A549 (cell line): ENCODE data around the gene SINHCAF. TPM values are rescaled to one million over a fixed set of nuclear protein-coding genes. Genes with fewer than 3 reads are reported as not detected.
"Not testable (repeated sequence)": the region's sequence is repeated elsewhere in the genome, so short reads cannot be mapped to it uniquely, and the experiment has no call there.

ENCODE experiments used
- ATAC-seq, 2 experiments: fragments of 200-7000 bp in 1 of 2; fragments of >200 bp in 1 of 2; cut with Nextera tagmentation in 1 of 2; cut with Tn5 transposase in 1 of 2; 3 replicates each; pipeline versions ENCODE4 v1.8.0 to v1.9.1; 2018 to 2020; ENCODE audit warnings: mild to moderate bottlenecking in 1 of 2, moderate library complexity in 1 of 2
- CTCF ChIA-PET: fragments of 300-600 bp; sonication (Branson Sonifier 250); formaldehyde crosslinking; extraction: SDS; loops from one replicate; lab custom pipeline; 2021; ENCODE audit warnings: antibody characterized with exemption, inconsistent platforms; lab: Yijun Ruan, JAX
- POLR2A ChIA-PET: fragments of 350-600 bp; formaldehyde crosslinking; extraction: SDS; loops from one replicate; lab custom pipeline; 2021; ENCODE audit warnings: antibody characterized with exemption, inconsistent platforms; lab: Yijun Ruan, JAX
- DNase-seq, 2 experiments: peaks; one replicate each; pipeline versions ENCODE4 v3.0.0 to v3.0.0-alpha.2; 2011 to 2016; ENCODE audit warnings: low read depth in 1 of 2, low spot score in 1 of 2
- FAIRE-seq: peaks from 2 replicates; lab custom pipeline; 2011; peaks lifted over from hg19 to GRCh38; lab: Jason Lieb, UNC
- H3K27ac ChIP-seq, 2 experiments: fragments of >200 bp; sonication (Bioruptor Twin); formaldehyde crosslinking; 3 replicates each; pipeline ENCODE4 v1.5.1; 2016 to 2017
- H3K4me1 ChIP-seq: fragments of >200 bp; sonication (Bioruptor Twin); formaldehyde crosslinking; 3 replicates; pipeline ENCODE4 v1.6.1; 2016
- H3K4me2 ChIP-seq: fragments of >200 bp; sonication (Bioruptor Twin); formaldehyde crosslinking; 3 replicates; pipeline ENCODE4 v1.6.1; 2016
- H3K4me3 ChIP-seq: fragments of >200 bp; sonication (Bioruptor Twin); formaldehyde crosslinking; 3 replicates; pipeline ENCODE4 v1.5.1; 2016
- H3K9me3 ChIP-seq: fragments of >200 bp; sonication (Bioruptor Twin); formaldehyde crosslinking; 3 replicates; pipeline ENCODE4 v1.6.1; 2016
- BHLHE40 ChIP-seq: IDR thresholded peaks from 2 replicates; pipeline ENCODE4 v1.6.1; 2012; ENCODE audit warnings: low read depth, low read length, inconsistent platforms
- CEBPB ChIP-seq, 2 experiments: fragments of >200 bp in 1 of 2; sonication (Bioruptor Twin) in 1 of 2; formaldehyde crosslinking in 1 of 2; IDR thresholded peaks; 2 replicates each; pipeline ENCODE4 v1.6.1; 2012 to 2016
- EHF ChIP-seq: fragments of 250-450 bp; sonication (Bioruptor Pico); IDR thresholded peaks from 2 replicates; pipeline ENCODE4 v1.5.0; 2020; ENCODE audit warnings: mild to moderate bottlenecking
- ESRRA ChIP-seq: fragments of 150-350 bp; IDR thresholded peaks from 2 replicates; pipeline ENCODE4 v1.6.1; 2014; ENCODE audit warnings: mild to moderate bottlenecking, low read length, borderline replicate concordance
- FOSB ChIP-seq: fragments of 250-450 bp; sonication (Bioruptor Pico); IDR thresholded peaks from 2 replicates; pipeline ENCODE4 v1.5.0; 2020; ENCODE audit warnings: mild to moderate bottlenecking, moderate library complexity
- FOSL2 ChIP-seq, 2 experiments: fragments of 450-650 bp in 1 of 2; fragments of >200 bp in 1 of 2; sonication (Bioruptor Twin) in 1 of 2; formaldehyde crosslinking; IDR thresholded peaks; 2 replicates each; pipeline versions ENCODE4 v1.5.0 to v1.6.1; 2016 to 2020; ENCODE audit warnings: mild to moderate bottlenecking in 1 of 2, moderate library complexity in 1 of 2
- HOXB5 ChIP-seq: fragments of 250-450 bp; sonication (Bioruptor Pico); IDR thresholded peaks from 2 replicates; pipeline ENCODE4 v1.5.0; 2020; ENCODE audit warnings: mild to moderate bottlenecking, moderate library complexity
- JUNB ChIP-seq: fragments of >200 bp; sonication (Bioruptor Twin); formaldehyde crosslinking; IDR thresholded peaks from 2 replicates; pipeline ENCODE4 v1.6.1; 2016
- MAFK ChIP-seq: fragments of 450-650 bp; IDR thresholded peaks from 2 replicates; pipeline ENCODE4 v1.6.1; 2014; ENCODE audit not compliant: partially characterized antibody
- NFE2L2 ChIP-seq: fragments of 150-350 bp; conservative IDR thresholded peaks from 2 replicates; pipeline ENCODE4 v1.6.1; 2014; ENCODE audit warnings: low read length
- RAD21 ChIP-seq, 2 experiments: fragments of >200 bp in 1 of 2; sonication (Bioruptor Twin) in 1 of 2; formaldehyde crosslinking in 1 of 2; IDR thresholded peaks in 1 of 2; conservative IDR thresholded peaks in 1 of 2; 2 replicates in 1 of 2; 3 replicates in 1 of 2; pipeline ENCODE4 v1.6.1; 2012 to 2018; ENCODE audit warnings: inconsistent platforms in 1 of 2
- RFX5 ChIP-seq: fragments of 450-650 bp; IDR thresholded peaks from 2 replicates; pipeline ENCODE4 v1.7.1; 2014; ENCODE audit warnings: antibody characterized with exemption, mild to moderate bottlenecking, moderate library complexity
- RNF2 ChIP-seq: fragments of 200-600 bp; sonication (generic); IDR thresholded peaks from 2 replicates; pipeline ENCODE4 v1.6.1; 2016; ENCODE audit warnings: low read depth, mild to moderate bottlenecking, antibody characterized with exemption, moderate library complexity, borderline replicate concordance
- TP53 ChIP-seq: fragments of 250-450 bp; sonication (Bioruptor Pico); IDR thresholded peaks from 2 replicates; pipeline ENCODE4 v1.5.0; 2021; ENCODE audit warnings: mild to moderate bottlenecking, moderate library complexity
- ZC3H11A ChIP-seq: fragments of 450-650 bp; IDR thresholded peaks from 2 replicates; pipeline ENCODE4 v1.6.1; 2014; ENCODE audit warnings: antibody characterized with exemption, mild to moderate bottlenecking
- ZFP36 ChIP-seq: fragments of 450-650 bp; IDR thresholded peaks from 2 replicates; pipeline ENCODE4 v1.6.1; 2014; ENCODE audit warnings: borderline replicate concordance; ENCODE audit not compliant: partially characterized antibody
- ZNF302 ChIP-seq: fragments of 250-450 bp; sonication (Bioruptor Pico); IDR thresholded peaks from 2 replicates; pipeline ENCODE4 v1.9.0; 2021; ENCODE audit warnings: inconsistent platforms, mild to moderate bottlenecking, moderate library complexity
- WGBS: methylation state at CpG from one replicate; pipeline ENCODE4 v1.1.6; 2017; ENCODE audit errors: missing lambda C conversion rate; 5-methylcytosine and 5-hydroxymethylcytosine counted together
- polyA plus RNA-seq, 4 experiments: library from polyadenylated mRNA; depleted of rRNA in 3 of 4; stranded (reverse); fragments of >200 nt; fragmentation: RNase III in 1 of 4; extraction: RNeasy Plus Mini Kit Qiagen cat#74134 plus additional on column Dnase treatment in 1 of 4; gene quantifications; 2 replicates in 3 of 4; 3 replicates in 1 of 4; pipeline ENCODE4 v1.2.3, GENCODE V29; 2011 to 2017
- TF ChIP-seq, protein P1 (sequence below): fragments of 450-650 bp; IDR thresholded peaks from 2 replicates; pipeline ENCODE4 v1.6.1; 2014; ENCODE audit warnings: antibody characterized with exemption
- TF ChIP-seq, protein P2 (sequence below): fragments of 150-350 bp; IDR thresholded peaks from 2 replicates; pipeline ENCODE4 v1.6.1; 2014; ENCODE audit warnings: low read depth, mild to moderate bottlenecking, low read length
- TF ChIP-seq, protein P3 (sequence below): IDR thresholded peaks from 2 replicates; pipeline ENCODE4 v1.6.1; 2012; ENCODE audit warnings: low read depth, borderline replicate concordance

SINHCAF gene
- polyA plus RNA-seq, 2 of the 4 experiments (the other 2 are of a cell fraction): 38.8 to 106 TPM

DNA sequence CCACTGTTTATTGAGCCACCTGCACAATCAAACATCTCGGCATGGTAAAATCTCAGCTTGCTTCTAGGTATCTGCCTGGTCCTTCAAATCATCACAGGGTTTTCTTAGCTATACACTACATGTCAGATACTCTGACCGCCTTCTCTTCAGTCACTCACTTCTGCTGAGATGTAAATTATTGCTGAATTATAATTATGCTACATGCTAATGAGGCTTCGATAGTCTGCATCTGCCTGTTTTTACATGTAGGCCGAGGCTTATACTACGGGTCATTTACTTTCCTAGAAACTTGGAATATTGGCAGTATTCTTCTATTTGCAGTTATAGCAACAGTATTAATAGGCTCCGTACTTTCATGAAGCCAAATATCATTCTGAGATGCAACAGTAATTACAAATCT is 77.6 kb downstream of the SINHCAF start (continued):
- TF ChIP-seq RNF2 (no peak), MAFK (no peak), TP53 (CRISPR knock-in tag) (no peak), FOSL2 (IDR thresholded peaks at IDR 0.05) (no peak), FOSL2 (CRISPR knock-in tag; IDR thresholded peaks at IDR 0.05) (no peak), BHLHE40 (no peak)

DNA sequence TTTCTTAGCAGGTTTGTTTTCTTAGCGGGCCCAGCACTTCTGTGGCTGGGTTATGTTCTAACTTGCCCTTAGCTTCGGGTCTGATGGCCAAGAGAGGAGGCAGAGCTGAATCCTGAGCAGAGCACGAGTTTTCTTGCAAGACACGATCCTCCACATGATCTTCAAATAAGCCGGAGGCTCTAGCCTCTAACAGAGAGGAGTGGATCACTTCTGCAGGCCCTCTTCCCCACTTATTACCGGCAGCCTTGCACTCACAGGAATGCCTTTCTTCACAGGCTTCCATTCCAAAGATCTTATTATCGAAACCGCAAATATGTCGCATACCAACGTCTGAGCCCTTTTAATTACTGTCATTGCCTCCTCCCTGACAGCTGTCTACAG is 79.5 kb downstream of the SINHCAF start:
- no peak overlapping the region for H3K4me2 ChIP-seq
- CTCF ChIA-PET: interaction anchor here (1.6 to 2.7 kb wide), 2 partner anchors 14 to 25 kb away, joined by 3 to 7 read pairs; no protein-coding TSS in a partner anchor
- DNase-seq (no peak), FAIRE-seq (no peak), ATAC-seq (no peak)
- no peaks in the 10 kb centered on the region for H3K4me1 ChIP-seq
- WGBS: 72% methylated on average over 10 of the region's 10 CpGs
- no peak overlapping the region for H3K4me3 ChIP-seq
- no peak overlapping the region for H3K27ac ChIP-seq
- TF ChIP-seq, protein P1, sequence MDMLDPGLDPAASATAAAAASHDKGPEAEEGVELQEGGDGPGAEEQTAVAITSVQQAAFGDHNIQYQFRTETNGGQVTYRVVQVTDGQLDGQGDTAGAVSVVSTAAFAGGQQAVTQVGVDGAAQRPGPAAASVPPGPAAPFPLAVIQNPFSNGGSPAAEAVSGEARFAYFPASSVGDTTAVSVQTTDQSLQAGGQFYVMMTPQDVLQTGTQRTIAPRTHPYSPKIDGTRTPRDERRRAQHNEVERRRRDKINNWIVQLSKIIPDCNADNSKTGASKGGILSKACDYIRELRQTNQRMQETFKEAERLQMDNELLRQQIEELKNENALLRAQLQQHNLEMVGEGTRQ: no peak
- TF ChIP-seq NFE2L2 (no peak), HOXB5 (CRISPR knock-in tag) (no peak), RFX5 (no peak), ESRRA (no peak), CEBPB (IDR thresholded peaks at IDR 0.05) (no peak), ZNF302 (CRISPR knock-in tag) (no peak), FOSB (no peak), ZC3H11A (no peak), ZFP36 (no peak), EHF (CRISPR knock-in tag) (no peak), JUNB (no peak), RNF2 (no peak), TP53 (CRISPR knock-in tag) (no peak)
- TF ChIP-seq, protein P2, sequence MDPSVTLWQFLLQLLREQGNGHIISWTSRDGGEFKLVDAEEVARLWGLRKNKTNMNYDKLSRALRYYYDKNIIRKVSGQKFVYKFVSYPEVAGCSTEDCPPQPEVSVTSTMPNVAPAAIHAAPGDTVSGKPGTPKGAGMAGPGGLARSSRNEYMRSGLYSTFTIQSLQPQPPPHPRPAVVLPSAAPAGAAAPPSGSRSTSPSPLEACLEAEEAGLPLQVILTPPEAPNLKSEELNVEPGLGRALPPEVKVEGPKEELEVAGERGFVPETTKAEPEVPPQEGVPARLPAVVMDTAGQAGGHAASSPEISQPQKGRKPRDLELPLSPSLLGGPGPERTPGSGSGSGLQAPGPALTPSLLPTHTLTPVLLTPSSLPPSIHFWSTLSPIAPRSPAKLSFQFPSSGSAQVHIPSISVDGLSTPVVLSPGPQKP: no peak
- TF ChIP-seq, protein P3, sequence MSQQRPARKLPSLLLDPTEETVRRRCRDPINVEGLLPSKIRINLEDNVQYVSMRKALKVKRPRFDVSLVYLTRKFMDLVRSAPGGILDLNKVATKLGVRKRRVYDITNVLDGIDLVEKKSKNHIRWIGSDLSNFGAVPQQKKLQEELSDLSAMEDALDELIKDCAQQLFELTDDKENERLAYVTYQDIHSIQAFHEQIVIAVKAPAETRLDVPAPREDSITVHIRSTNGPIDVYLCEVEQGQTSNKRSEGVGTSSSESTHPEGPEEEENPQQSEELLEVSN: no peak
- TF ChIP-seq, all 56 proteins: peak for 0
- no peaks in the 10 kb centered on the region for H3K9me3 ChIP-seq
- POLR2A ChIA-PET: no interaction called here

DNA sequence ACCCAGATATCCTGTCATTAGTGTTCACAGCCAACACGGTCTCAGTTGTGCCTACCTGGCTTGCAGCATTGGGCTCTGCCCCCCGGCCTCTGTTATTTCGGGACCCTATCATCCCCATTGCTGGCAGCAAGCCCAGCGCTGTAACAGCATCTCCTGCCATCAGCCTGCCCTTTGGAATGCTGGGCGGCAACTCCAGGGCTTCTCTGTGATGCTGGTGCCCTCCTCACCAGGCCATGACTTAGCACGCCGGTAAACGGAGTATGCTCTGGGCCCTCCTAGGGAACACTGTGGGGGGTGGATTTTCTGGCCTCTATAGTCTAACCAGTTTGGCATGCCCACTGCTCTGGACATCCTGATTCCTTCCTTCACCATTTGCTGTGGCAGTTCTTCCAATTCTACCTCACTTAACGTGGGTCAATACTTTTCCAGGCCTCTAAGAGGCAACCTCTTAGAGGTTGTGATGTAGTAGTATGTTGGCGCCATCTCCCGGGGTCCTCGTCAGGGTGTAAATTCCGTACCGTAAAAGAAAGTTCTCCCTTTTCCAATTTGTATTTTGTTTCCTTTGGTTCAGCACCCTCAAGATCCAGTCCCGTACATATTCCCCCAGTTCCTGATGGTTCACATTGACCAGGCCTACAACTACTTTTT is 80.0 kb downstream of the SINHCAF start:
- Histone ChIP-seq H3K27ac (no peak overlapping the region), H3K9me3 (no peaks in the 10 kb centered on the region), H3K4me1 (no peaks in the 10 kb centered on the region), H3K4me3 (no peak overlapping the region), H3K4me2 (no peak overlapping the region)
- ATAC-seq: peak; percentile 34 to 83; a peak in 3 of 6 replicates
- ChIA-PET POLR2A (no interaction called here), CTCF (interaction anchor here (1.6 to 2.7 kb wide), 3 partner anchors 11 to 26 kb away, joined by 3 to 11 read pairs (median 7); no protein-coding TSS in a partner anchor)
- TF ChIP-seq RAD21 (conservative IDR thresholded peaks at IDR 0.05 in 1 of 2, IDR thresholded peaks at IDR 0.05 in 1 of 2): peak; percentile 15 to 59; a peak in 2 of 5 replicates
- no peak for TF ChIP-seq RFX5
- no peak for FAIRE-seq
- 79% methylated on average over 15 of the region's 15 CpGs for WGBS
- peak in 1 of 2 experiments; percentile 42 for DNase-seq

DNA sequence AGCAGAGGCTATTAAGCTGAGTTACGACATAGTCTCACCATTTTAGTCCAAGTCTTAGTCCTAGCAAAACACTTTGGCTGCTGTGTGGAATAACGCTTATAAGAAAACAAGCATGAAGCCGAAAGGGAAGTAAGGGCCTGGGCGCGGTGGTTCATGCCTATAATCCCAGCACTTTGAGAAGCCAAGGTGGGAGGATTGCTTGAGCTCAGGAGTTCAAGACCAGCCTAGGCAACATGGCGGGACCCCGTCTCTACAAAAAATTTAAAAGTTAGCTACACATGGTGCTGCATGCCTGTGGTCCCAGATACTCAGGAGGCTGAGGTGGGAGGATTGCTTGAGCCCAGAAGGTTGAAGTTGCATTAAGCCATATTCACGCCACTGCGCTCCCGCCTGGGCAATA is 83.5 kb downstream of the SINHCAF start:
- ChIA-PET POLR2A (interaction anchor here (0.5 kb wide), 1 partner anchor 20 kb away, joined by 4 read pairs; no protein-coding TSS in a partner anchor), CTCF (interaction anchor here (0.7 to 9.8 kb wide), 7 partner anchors 9 to 398 kb away, joined by 3 to 72 read pairs (median 3); no protein-coding TSS in a partner anchor)
- H3K27ac ChIP-seq, ATAC-seq, H3K9me3 ChIP-seq, DNase-seq, H3K4me1 ChIP-seq, FAIRE-seq, H3K4me3 ChIP-seq, H3K4me2 ChIP-seq: not testable (repeated sequence)
- WGBS: 91% methylated on average over 10 of the region's 10 CpGs
